ENCODE data around the gene CACNG1. TPM values are rescaled to one million over a fixed set of nuclear protein-coding genes. Genes with fewer than 3 reads are reported as not detected.

The CACNG1 gene
- polyA plus RNA-seq, 1 donor (not counting 4 experiments of a cell fraction or from before 2014, with no cell fraction given), result not detected

DNA sequence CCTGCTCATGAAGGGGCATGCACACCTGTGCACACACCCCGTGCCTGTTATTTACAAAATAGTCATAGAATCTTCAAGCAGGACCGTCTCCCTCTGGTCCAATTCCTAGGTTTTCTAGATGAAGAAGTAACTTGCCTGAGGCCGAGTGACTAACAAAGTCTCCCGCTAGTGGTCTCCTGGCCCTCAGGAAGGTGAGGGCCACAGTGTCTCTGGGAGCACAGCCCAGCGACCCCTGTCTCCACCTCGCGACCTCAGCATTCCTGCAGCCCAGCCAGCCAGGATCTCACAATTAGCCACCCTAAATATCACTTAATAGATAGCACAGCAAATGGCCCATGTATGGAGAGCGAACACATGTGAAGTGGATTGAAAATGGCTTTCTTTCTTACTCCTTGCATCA lies 30.5 kb upstream of the CACNG1 start:
- H3K27me3 ChIP-seq (ENCODE audit: control insufficient read depth, extremely low read depth, insufficient read depth, low read length), result no peaks in the 10 kb centered on the region
- no peak for FAIRE-seq
- no peak for TF ChIP-seq EZH2 (IDR thresholded peaks at IDR 0.05; ENCODE audit: low read length)
- TF ChIP-seq, protein P1, sequence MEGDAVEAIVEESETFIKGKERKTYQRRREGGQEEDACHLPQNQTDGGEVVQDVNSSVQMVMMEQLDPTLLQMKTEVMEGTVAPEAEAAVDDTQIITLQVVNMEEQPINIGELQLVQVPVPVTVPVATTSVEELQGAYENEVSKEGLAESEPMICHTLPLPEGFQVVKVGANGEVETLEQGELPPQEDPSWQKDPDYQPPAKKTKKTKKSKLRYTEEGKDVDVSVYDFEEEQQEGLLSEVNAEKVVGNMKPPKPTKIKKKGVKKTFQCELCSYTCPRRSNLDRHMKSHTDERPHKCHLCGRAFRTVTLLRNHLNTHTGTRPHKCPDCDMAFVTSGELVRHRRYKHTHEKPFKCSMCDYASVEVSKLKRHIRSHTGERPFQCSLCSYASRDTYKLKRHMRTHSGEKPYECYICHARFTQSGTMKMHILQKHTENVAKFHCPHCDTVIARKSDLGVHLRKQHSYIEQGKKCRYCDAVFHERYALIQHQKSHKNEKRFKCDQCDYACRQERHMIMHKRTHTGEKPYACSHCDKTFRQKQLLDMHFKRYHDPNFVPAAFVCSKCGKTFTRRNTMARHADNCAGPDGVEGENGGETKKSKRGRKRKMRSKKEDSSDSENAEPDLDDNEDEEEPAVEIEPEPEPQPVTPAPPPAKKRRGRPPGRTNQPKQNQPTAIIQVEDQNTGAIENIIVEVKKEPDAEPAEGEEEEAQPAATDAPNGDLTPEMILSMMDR (optimal IDR thresholded peaks at IDR 0.05 in 1 of 3, IDR thresholded peaks at IDR 0.05 in 1 of 3, conservative IDR thresholded peaks at IDR 0.05 in 1 of 3; ENCODE audit: extremely low read depth in 1 of 3, insufficient read depth in 2 of 3, low read length in 3 of 3), result no peak

DNA sequence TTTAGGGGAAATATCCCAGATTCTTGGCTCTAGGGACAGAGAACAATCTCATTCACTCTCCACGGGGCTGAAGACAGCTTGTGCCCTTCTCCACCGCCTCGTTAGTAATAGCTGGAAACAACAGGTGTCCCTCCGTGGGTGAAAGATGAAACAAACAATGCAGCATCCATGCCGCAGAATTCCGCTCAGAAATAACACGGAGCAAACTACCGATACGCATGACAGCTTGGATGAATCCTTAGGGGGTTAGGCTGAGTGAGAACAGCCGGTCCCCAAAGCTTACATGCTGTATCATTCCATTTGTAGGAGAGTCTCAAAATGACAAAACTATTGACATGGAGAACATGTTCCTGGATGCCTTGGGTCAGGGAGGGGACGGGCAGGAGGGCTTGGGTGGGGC lies 29.4 kb upstream of the CACNG1 start:
- FAIRE-seq (no peak), DNase-seq (ENCODE audit: low read depth, low spot score) (no peak)
- H3K4me2 ChIP-seq (ENCODE audit: control insufficient read depth, extremely low read depth, insufficient read depth, low read depth, low read length), result no peak overlapping the region
- TF ChIP-seq, protein P1 (optimal IDR thresholded peaks at IDR 0.05 in 1 of 3, IDR thresholded peaks at IDR 0.05 in 1 of 3, conservative IDR thresholded peaks at IDR 0.05 in 1 of 3; ENCODE audit: extremely low read depth in 1 of 3, insufficient read depth in 2 of 3, low read length in 3 of 3), result no peak
- no peak for TF ChIP-seq EZH2 (IDR thresholded peaks at IDR 0.05; ENCODE audit: low read length)
- dilution Hi-C loops (cut with MboI; ENCODE audit: extremely low pct_ligation_motif_present, low sequenced_read_pairs), result no loop called here
- no peak overlapping the region for H3K27ac ChIP-seq (ENCODE audit: control insufficient read depth, insufficient read depth, low read length)
- H2AFZ ChIP-seq (ENCODE audit: control insufficient read depth, low read length), result no peak overlapping the region
- H3K36me3 ChIP-seq (ENCODE audit: control insufficient read depth in 2 of 2, extremely low read depth in 1 of 2, insufficient read depth in 2 of 2, low read length in 2 of 2), result no peaks in the 10 kb centered on the region
- no peak overlapping the region for H3K4me3 ChIP-seq (ENCODE audit: control insufficient read depth in 2 of 3, extremely low read depth in 1 of 3, insufficient read depth in 2 of 3, low read depth in 1 of 3, low read length in 3 of 3)
- no peaks in the 10 kb centered on the region for H3K9me1 ChIP-seq (ENCODE audit: control insufficient read depth, extremely low read depth, insufficient read depth, low read length)
- H4K20me1 ChIP-seq (ENCODE audit: control insufficient read depth, extremely low read depth, insufficient read depth, low read length), result no peaks in the 10 kb centered on the region
- no peak overlapping the region for H3K9ac ChIP-seq (ENCODE audit: control insufficient read depth, extremely low read depth, insufficient read depth, low read length)
- H3K27me3 ChIP-seq (ENCODE audit: control insufficient read depth, extremely low read depth, insufficient read depth, low read length), result no peaks in the 10 kb centered on the region
- H3K4me1 ChIP-seq (ENCODE audit: control insufficient read depth, extremely low read depth, insufficient read depth, low read length), result no peaks in the 10 kb centered on the region
- no peaks in the 10 kb centered on the region for H3K79me2 ChIP-seq (ENCODE audit: control insufficient read depth, insufficient read depth, low read length)
- H3K9me3 ChIP-seq (ENCODE audit: control insufficient read depth, low read depth, low read length), result no peaks in the 10 kb centered on the region

More for the DNA sequence above, 30.5 kb upstream of the CACNG1 start:
- no peak for DNase-seq (ENCODE audit: low read depth, low spot score)
- Histone ChIP-seq H3K4me2 (ENCODE audit: control insufficient read depth, extremely low read depth, insufficient read depth, low read depth, low read length) (no peak overlapping the region), H2AFZ (ENCODE audit: control insufficient read depth, low read length) (no peak overlapping the region), H3K9me1 (ENCODE audit: control insufficient read depth, extremely low read depth, insufficient read depth, low read length) (no peaks in the 10 kb centered on the region), H3K4me1 (ENCODE audit: control insufficient read depth, extremely low read depth, insufficient read depth, low read length) (no peaks in the 10 kb centered on the region), H3K9ac (ENCODE audit: control insufficient read depth, extremely low read depth, insufficient read depth, low read length) (no peak overlapping the region), H4K20me1 (ENCODE audit: control insufficient read depth, extremely low read depth, insufficient read depth, low read length) (no peaks in the 10 kb centered on the region), H3K36me3 (ENCODE audit: control insufficient read depth in 2 of 2, extremely low read depth in 1 of 2, insufficient read depth in 2 of 2, low read length in 2 of 2) (no peaks in the 10 kb centered on the region), H3K9me3 (ENCODE audit: control insufficient read depth, low read depth, low read length) (no peaks in the 10 kb centered on the region), H3K4me3 (ENCODE audit: control insufficient read depth in 2 of 3, extremely low read depth in 1 of 3, insufficient read depth in 2 of 3, low read depth in 1 of 3, low read length in 3 of 3) (no peak overlapping the region), H3K27ac (ENCODE audit: control insufficient read depth, insufficient read depth, low read length) (no peak overlapping the region), H3K79me2 (ENCODE audit: control insufficient read depth, insufficient read depth, low read length) (no peaks in the 10 kb centered on the region)
- dilution Hi-C loops (cut with MboI; ENCODE audit: extremely low pct_ligation_motif_present, low sequenced_read_pairs), result no loop called here

All from keratinocyte (primary cell).